Caco-2 (cell line): ENCODE measurements around the gene MRPL52. TPM values are rescaled to one million over a fixed set of nuclear protein-coding genes. Genes with fewer than 3 reads are reported as not detected.

Source experiments
- BruUV-seq: library from RNA; stranded (reverse); fragments of 400-500 nt; replicated peaks from 2 replicates; lab custom pipeline; 2021; lab: Mats Ljungman, UMichigan
- CTCF ChIA-PET: fragments of 300-600 bp; sonication (Branson Sonifier 250); formaldehyde crosslinking; loops from one replicate; lab custom pipeline; 2022; ENCODE audit warnings: antibody characterized with exemption; lab: Charles Lee
- POLR2A ChIA-PET: fragments of 300-600 bp; sonication (Branson Sonifier 250); formaldehyde crosslinking; loops from one replicate; lab custom pipeline; 2022; ENCODE audit warnings: antibody characterized with exemption; lab: Charles Lee
- DNase-seq, 2 experiments: peaks; one replicate each; pipeline versions ENCODE4 v3.0.0 to v3.0.0-alpha.2; 2020 to 2022
- H3K27me3 ChIP-seq: replicated peaks from 2 replicates; pipeline ENCODE4 v1.6.0; 2011; ENCODE audit warnings: low read length; ENCODE audit not compliant: control insufficient read depth, insufficient read depth
- H3K36me3 ChIP-seq: 2 replicates; pipeline ENCODE4 v1.5.1; 2011; ENCODE audit warnings: low read length; ENCODE audit not compliant: control insufficient read depth, insufficient read depth
- H3K4me1 ChIP-seq: fragments of 250-450 bp; sonication (Bioruptor Pico); 2 replicates; pipeline ENCODE4 v1.5.1; 2020; ENCODE audit warnings: mild to moderate bottlenecking
- H3K4me3 ChIP-seq: 2 replicates; pipeline ENCODE4 v1.5.1; 2011; ENCODE audit warnings: low read depth, mild to moderate bottlenecking, control low read depth, low read length
- H3K9me3 ChIP-seq: fragments of 250-450 bp; sonication (Bioruptor Pico); 2 replicates; pipeline ENCODE4 v1.5.1; 2020; ENCODE audit warnings: mild to moderate bottlenecking, moderate library complexity
- H3K27ac Mint-ChIP-seq: one replicate; pipeline ENCODE4 v1.8.0; 2022; ENCODE audit warnings: mixed read lengths; ENCODE audit not compliant: unreplicated experiment
- H3K27me3 Mint-ChIP-seq: one replicate; pipeline ENCODE4 v1.8.0; 2022; ENCODE audit warnings: mixed read lengths; ENCODE audit not compliant: insufficient read depth, unreplicated experiment
- H3K36me3 Mint-ChIP-seq: one replicate; pipeline ENCODE4 v1.8.0; 2022; ENCODE audit warnings: mild to moderate bottlenecking, mixed read lengths; ENCODE audit not compliant: insufficient read depth, unreplicated experiment
- H3K4me1 Mint-ChIP-seq: one replicate; pipeline ENCODE4 v1.8.0; 2022; ENCODE audit warnings: low read depth, mixed read lengths; ENCODE audit not compliant: unreplicated experiment
- H3K4me3 Mint-ChIP-seq: one replicate; pipeline ENCODE4 v1.8.0; 2022; ENCODE audit warnings: mild to moderate bottlenecking, moderate library complexity, mixed read lengths; ENCODE audit not compliant: unreplicated experiment
- H3K9me3 Mint-ChIP-seq: one replicate; pipeline ENCODE4 v1.8.0; 2022; ENCODE audit warnings: mixed read lengths; ENCODE audit not compliant: unreplicated experiment
- CTCF ChIP-seq, 2 experiments: fragments of 200-600 bp in 1 of 2; IDR thresholded peaks; 1 replicate in 1 of 2; 2 replicates in 1 of 2; pipeline versions ENCODE4 v1.5.1 to v1.8.0; 2011 to 2022; ENCODE audit warnings: antibody characterized with exemption in 1 of 2, control low read depth in 1 of 2, inconsistent platforms in 1 of 2, low read depth in 1 of 2, low read length in 1 of 2, mild to moderate bottlenecking in 1 of 2, moderate library complexity in 1 of 2; ENCODE audit not compliant: insufficient read depth in 1 of 2, severe bottlenecking in 1 of 2, unreplicated experiment in 1 of 2
- intact Hi-C: fragments of 100-400 bp; cut with micrococcal nuclease; formaldehyde crosslinking; loops from one replicate; pipeline ENCODE4 v1.10.0; 2022; ENCODE audit not compliant: unreplicated experiment
- total RNA-seq: library from RNA; stranded (reverse); gene quantifications from 2 replicates; pipeline ENCODE4 v1.2.3, GENCODE V29; 2022

The MRPL52 gene
- total RNA-seq, 1 experiment from 2014 or later = 149 TPM

- no peaks in the 10 kb centered on the region for H3K27me3 ChIP-seq
- peak overlapping the region; percentile 92 for H3K27ac Mint-ChIP-seq
- CTCF ChIA-PET = interaction anchor here (0.6 to 1.9 kb wide), 14 partner anchors 13 to 487 kb away, joined by 3 to 10 read pairs (median 5); no protein-coding TSS in a partner anchor
- DNase-seq = peak; percentile 82 to 86
- intact Hi-C loops = loop anchor here (1.0 to 5.0 kb wide), 5 partner anchors 28 to 310 kb away; partner anchors contain the start of genes AJUBA and RBM23
- H3K9me3 Mint-ChIP-seq = no peaks in the 10 kb centered on the region
- H3K27me3 Mint-ChIP-seq = no peaks in the 10 kb centered on the region
- H3K4me1 Mint-ChIP-seq = peaks cover 8% of the 10 kb centered on the region
- peak overlapping the region; percentile 82 for H3K4me3 Mint-ChIP-seq
- peaks cover 7% of the 10 kb centered on the region; the same call in 1 of the 2 replicates for H3K36me3 ChIP-seq
- peaks cover 9% of the 10 kb centered on the region; the same call in 1 of the 2 replicates for H3K4me1 ChIP-seq
- peak overlapping the region; percentile 91 for H3K4me3 ChIP-seq
- POLR2A ChIA-PET = interaction anchor here (0.5 to 1.6 kb wide), 8 partner anchors 28 to 442 kb away, joined by 3 to 5 read pairs (median 4); partner anchors contain the start of gene DAD1
- TF ChIP-seq CTCF (IDR thresholded peaks at IDR 0.05; ENCODE audit: insufficient read depth in 1 of 2, low read depth in 1 of 2, low read length in 1 of 2, severe bottlenecking in 1 of 2, unreplicated experiment in 1 of 2) = peak; percentile 86 to 89
- TSS peak; percentile 57 for BruUV-seq
- H3K9me3 ChIP-seq = no peaks in the 10 kb centered on the region
- peaks cover 19% of the 10 kb centered on the region for H3K36me3 Mint-ChIP-seq
Measured at GRCh38 chr14:22872033-22872832, 42.5 kb downstream of the MRPL52 start.

DNA sequence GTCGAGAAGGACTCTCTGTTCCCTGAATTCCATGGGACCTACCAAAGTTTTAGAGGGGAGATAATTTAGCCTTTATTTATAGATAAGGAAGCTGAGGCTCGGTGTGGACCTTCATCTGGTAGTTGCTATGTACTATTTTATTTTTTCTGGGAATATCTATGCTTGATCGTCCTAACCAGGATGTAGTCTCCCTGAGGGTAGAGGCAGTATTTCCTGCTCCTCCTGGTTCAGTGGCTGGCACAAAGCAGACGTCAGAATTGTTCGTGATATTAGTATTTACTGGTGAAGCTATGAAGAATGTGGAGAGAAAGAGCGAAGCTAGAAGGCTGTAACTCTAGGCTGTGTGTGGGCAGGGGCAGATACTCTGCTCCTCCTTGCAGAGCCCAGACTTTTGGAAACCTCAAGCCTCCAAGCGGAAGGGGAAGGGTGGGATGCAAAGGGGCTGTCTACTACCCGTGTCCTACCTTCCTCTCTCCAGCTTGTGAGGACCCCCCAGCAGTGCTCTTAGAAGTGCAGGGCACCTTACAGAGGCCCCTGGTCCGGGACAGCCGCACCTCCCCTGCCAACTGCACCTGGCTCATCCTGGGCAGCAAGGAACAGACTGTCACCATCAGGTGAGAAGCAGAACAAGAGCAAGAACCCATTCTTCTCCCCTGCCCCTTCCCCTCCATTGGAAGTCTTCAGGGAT lies 43.3 kb downstream of the MRPL52 start:
- Histone ChIP-seq H3K27me3 (no peaks in the 10 kb centered on the region), H3K36me3 (peaks cover 7% of the 10 kb centered on the region), H3K4me3 (peak overlapping the region; percentile 91), H3K9me3 (no peaks in the 10 kb centered on the region), H3K4me1 (peaks cover 9% of the 10 kb centered on the region; the same call in 1 of the 2 replicates)
- Mint-ChIP-seq H3K36me3 (peaks cover 19% of the 10 kb centered on the region), H3K27me3 (no peaks in the 10 kb centered on the region), H3K4me1 (peaks cover 8% of the 10 kb centered on the region), H3K27ac (peak overlapping the region; percentile 92), H3K9me3 (no peaks in the 10 kb centered on the region), H3K4me3 (peak overlapping the region; percentile 82)
- DNase-seq = no peak
- ChIA-PET POLR2A (interaction anchor here (0.6 kb wide), 3 partner anchors 29 to 443 kb away, joined by 3 read pairs; no protein-coding TSS in a partner anchor), CTCF (interaction anchor here (0.6 to 1.4 kb wide), 6 partner anchors 10 to 488 kb away, joined by 3 to 7 read pairs (median 6); no protein-coding TSS in a partner anchor)
- no TSS peak for BruUV-seq
- intact Hi-C loops = loop anchor here (1.0 to 5.0 kb wide), 5 partner anchors 27 to 311 kb away; partner anchors contain the start of genes AJUBA and RBM23
- peak in 1 of 2 experiments; percentile 8 for TF ChIP-seq CTCF (IDR thresholded peaks at IDR 0.05; ENCODE audit: insufficient read depth in 1 of 2, low read depth in 1 of 2, low read length in 1 of 2, severe bottlenecking in 1 of 2, unreplicated experiment in 1 of 2)
